Measurements from ENCODE around the gene MMP17. TPM values are rescaled to one million over a fixed set of nuclear protein-coding genes. Genes with fewer than 3 reads are reported as not detected.

Gene MMP17
- total RNA-seq, 3 donors from 2014 or later = 1.1 to 5.3 (median 1.4) TPM

- Histone ChIP-seq H3K36me3 (ENCODE audit: low read depth) (no peaks in the 10 kb centered on the region), H3K9me3 (no peaks in the 10 kb centered on the region), H3K4me1 (ENCODE audit: low read depth) (no peaks in the 10 kb centered on the region), H3K4me3 (no peak overlapping the region)
- no peak for TF ChIP-seq CTCF (IDR thresholded peaks at IDR 0.05)
- DNase-seq = no peak
- ATAC-seq = no peak
- intact Hi-C loops (cut with DNase I, micrococcal nuclease) = no loop called here
These were observed 25.9 kb downstream of the MMP17 start for GRCh38 chr12:131853832-131854797.

GRCh38 chr12:131854861-131855476 is 26.8 kb downstream of the MMP17 start:
- DNase-seq = no peak
- H3K4me1 ChIP-seq (ENCODE audit: low read depth) = no peaks in the 10 kb centered on the region
- intact Hi-C loops (cut with DNase I, micrococcal nuclease) = no loop called here
- TF ChIP-seq CTCF (IDR thresholded peaks at IDR 0.05) = no peak
- no peak overlapping the region for H3K4me3 ChIP-seq
- no peak for ATAC-seq
- no peaks in the 10 kb centered on the region for H3K36me3 ChIP-seq (ENCODE audit: low read depth)
- no peaks in the 10 kb centered on the region for H3K9me3 ChIP-seq

- no peaks in the 10 kb centered on the region for H3K36me3 ChIP-seq (ENCODE audit: low read depth)
- no peak overlapping the region for H3K4me3 ChIP-seq
- no peak for TF ChIP-seq CTCF (IDR thresholded peaks at IDR 0.05)
- H3K9me3 ChIP-seq = no peaks in the 10 kb centered on the region
- peaks cover 4% of the 10 kb centered on the region for H3K4me1 ChIP-seq (ENCODE audit: low read depth)
- no peak for ATAC-seq
- intact Hi-C loops (cut with DNase I, micrococcal nuclease) = no loop called here
- no peak for DNase-seq
These were observed 27.4 kb downstream of the MMP17 start for GRCh38 chr12:131855521-131856142.

- peaks cover 9% of the 10 kb centered on the region for H3K4me1 ChIP-seq (ENCODE audit: low read depth)
- DNase-seq (no peak), ATAC-seq (no peak)
- no peak for TF ChIP-seq CTCF (IDR thresholded peaks at IDR 0.05)
- H3K9me3 ChIP-seq = no peaks in the 10 kb centered on the region
- no peaks in the 10 kb centered on the region for H3K36me3 ChIP-seq (ENCODE audit: low read depth)
- intact Hi-C loops (cut with DNase I, micrococcal nuclease) = no loop called here
- no peak overlapping the region for H3K4me3 ChIP-seq
These were observed 28.3 kb downstream of the MMP17 start for GRCh38 chr12:131856366-131857097.
